Stimulated activated CD4-positive, alpha-beta T cell treated with anti-CD3 and anti-CD28 coated beads, Interleukin-2, amount 100 ng/mL, for 48 hours (primary cell): ENCODE data around the gene FIP1L1.
"Not testable (repeated sequence)": the region's sequence is repeated elsewhere in the genome, so short reads cannot be mapped to it uniquely, and the experiment has no call there.

Source experiments
- DNase-seq, 2 donors: peaks; one replicate each; pipeline ENCODE4 v3.0.0-alpha.2; 2020

Gene FIP1L1

GRCh38 chr4:53380221-53380620 lies 2.8 kb downstream of the FIP1L1 start:
- DNase-seq: no peak

DNA sequence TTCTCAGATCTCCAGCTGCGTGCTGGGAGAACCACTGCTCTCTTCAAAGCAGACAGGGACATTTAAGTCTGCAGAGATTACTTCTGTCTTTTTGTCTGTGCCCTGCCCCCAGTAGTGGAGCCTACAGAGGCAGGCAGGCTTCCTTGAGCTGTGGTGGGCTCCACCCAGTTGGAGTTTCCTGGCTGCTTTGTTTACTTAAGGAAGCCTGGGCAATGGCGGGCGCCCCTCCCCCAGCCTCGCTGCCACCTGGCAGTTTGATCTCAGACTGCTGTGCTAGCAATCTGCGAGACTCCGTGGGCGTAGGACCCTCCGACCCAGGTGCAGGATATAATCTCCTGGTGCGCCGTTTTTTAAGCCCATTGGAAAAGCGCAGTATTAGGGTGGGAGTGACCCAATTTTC lies 32.0 kb downstream of the FIP1L1 start:
- not testable (repeated sequence) for DNase-seq

GRCh38 chr4:53419208-53419607 lies 41.8 kb downstream of the FIP1L1 start:
- DNase-seq: no peak

DNA sequence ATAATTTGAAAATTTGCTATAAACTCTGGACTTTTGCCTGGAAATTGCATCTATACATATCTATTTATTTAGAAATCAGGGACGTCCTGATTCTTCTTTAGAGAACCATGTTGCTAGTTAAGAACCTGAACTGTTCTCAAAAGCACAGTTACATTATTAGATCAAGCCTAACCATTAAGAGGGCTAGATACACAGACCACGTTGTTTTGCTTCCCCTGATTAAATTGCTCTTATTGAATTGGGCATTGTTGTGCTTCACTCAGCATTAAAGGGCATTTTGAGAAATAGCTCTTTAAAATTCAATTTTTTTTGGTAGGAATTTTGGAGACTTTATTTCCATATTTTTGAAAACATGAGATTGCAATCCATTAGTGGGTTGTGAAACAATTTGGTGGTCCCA lies 44.4 kb downstream of the FIP1L1 start:
- DNase-seq: no peak

GRCh38 chr4:53422367-53422766 lies 44.9 kb downstream of the FIP1L1 start:
- DNase-seq: no peak

- no peak for DNase-seq
Observed at GRCh38 chr4:53424280-53424679, 46.8 kb downstream of the FIP1L1 start.

DNA sequence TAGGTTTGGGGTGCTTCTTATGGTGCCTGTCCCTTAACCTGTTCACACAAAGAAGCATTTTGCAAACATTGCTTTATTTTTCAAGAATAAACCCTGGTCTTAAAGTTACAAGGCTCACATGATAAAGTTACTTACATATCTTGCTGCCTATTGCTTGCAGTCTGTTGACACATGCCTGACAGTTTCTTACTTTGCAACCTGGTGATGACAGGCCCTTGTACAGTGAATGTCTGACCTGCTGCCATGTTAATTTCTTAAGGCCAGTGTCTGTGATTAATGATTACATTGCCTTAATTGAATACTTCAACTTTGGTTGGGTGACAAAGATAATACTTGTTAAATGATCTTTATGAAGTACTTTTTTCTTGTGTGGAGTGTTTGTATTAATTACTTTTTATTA lies 49.9 kb downstream of the FIP1L1 start:
- DNase-seq: no peak

GRCh38 chr4:53431052-53431451 lies 53.6 kb downstream of the FIP1L1 start:
- no peak for DNase-seq

- DNase-seq: no peak
Observed at GRCh38 chr4:53432528-53433424, 55.3 kb downstream of the FIP1L1 start.

GRCh38 chr4:53436251-53436650 lies 58.8 kb downstream of the FIP1L1 start:
- DNase-seq: no peak

DNA sequence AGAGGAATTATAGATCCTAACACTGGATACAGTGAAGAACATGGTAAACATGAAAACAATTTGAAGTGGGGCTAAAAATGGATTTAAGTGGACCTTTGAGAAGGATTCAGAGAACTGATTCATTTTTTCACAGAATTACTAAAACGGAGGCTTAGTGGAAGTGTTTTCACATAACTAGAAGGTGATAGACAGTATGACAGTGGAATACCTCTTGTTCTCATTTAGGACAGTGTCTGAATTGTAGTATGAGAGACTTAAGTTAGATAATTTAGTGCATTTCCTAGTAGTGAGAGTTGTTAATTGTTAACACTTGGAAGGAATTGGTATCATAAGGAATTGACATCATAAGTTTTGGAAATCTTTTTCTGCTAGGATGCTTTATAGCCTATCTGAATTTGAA lies 64.1 kb downstream of the FIP1L1 start:
- no peak for DNase-seq

DNA sequence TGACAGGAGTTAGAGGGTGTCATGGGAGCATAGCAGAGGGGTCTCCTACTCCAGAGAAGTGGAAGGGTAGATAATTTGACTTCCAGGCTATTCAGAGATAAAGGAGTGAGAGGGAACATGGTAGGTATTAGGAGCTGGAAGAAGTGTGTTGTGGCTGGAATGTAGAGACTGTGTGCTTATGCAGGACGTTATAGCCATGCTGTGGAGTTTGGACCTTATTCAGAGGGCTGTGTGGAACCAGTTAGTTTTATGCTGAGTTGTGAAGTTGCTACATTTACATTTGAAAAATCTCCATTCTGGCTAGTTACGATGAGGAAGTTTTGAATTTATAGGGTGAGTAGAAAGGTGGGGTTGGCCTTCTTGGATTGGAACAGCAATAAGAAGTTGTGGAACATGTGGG lies 67.5 kb downstream of the FIP1L1 start:
- no peak for DNase-seq

- no peak for DNase-seq
Observed at GRCh38 chr4:53450773-53451172, 73.3 kb downstream of the FIP1L1 start.

DNA sequence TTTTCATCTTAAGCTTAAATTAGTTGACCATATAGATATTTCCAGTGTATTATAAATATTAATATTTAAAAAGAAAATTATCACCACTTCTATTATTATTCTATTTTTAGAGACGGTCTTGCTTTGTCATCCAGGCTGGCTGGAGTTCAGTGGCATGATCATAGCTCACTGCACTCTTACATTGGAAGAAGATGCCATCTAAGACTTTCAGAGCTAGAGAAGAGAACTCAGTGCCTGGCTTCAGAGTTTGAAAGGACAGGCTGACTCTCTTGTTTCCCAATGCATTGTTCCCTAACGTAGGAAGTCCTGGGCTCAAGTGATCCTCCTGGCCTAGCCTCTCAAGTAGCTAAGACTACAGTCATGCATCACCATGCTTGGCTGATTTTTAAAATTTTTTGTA lies 75.9 kb downstream of the FIP1L1 start:
- DNase-seq: no peak

DNA sequence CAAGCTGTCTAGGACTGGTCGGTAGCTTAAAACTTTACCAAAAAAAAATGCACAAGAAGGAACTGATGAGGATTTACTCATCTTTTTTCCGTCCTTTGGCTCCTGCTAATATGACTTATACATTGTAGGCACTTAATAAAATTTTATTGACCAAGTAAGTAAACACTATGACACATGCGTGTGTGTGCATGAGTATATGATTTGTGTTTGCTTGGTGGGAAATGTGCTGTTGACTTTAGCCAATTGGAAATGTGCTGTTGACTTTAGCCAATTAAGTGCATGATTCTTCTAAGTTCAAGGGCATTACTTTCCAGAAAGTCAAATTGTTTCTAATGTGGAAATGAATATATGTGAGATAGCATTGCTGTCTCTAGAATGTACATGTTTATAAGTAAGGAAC lies 78.3 kb downstream of the FIP1L1 start:
- DNase-seq: no peak

DNA sequence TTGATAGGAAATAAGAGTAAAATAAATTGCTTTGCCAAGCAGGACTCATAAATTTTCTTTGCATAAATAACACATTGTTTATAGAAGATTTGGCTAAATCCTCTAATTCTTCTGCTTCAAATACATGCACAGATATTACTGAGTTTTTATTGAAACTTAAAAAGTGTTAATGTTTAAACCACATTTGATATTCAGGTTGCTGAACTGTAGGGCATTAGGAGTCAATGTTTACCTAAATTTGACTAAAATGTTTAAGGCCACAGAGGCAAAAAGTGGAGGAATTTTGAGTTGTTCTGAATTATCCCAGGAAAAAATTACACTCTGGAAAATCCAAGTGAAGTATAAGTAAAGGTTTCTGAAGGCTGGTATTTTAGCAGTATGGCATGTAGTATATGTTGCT lies 78.7 kb downstream of the FIP1L1 start:
- DNase-seq: no peak

DNA sequence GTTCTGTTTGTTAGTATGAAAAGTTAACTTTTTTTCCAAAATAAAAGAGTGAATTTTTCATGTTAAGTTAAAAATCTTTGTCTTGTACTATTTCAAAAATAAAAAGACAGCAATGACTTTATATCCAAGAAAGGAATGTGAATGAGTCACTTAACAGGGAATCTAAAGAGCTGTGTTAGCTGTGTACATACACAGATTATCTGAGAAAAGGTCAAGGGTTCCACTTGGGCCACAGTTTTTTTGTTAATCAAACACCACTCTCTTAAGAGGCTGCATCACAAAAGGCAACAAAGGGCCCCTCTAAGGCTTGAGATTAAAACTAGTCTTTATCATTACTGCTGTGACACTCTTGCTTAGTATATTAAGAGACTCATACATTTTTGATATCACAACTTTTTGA lies 82.1 kb downstream of the FIP1L1 start:
- DNase-seq: no peak

- DNase-seq: no peak
Observed at GRCh38 chr4:53461244-53461643, 83.8 kb downstream of the FIP1L1 start.

GRCh38 chr4:53463340-53463739 lies 85.9 kb downstream of the FIP1L1 start:
- DNase-seq: no peak

DNA sequence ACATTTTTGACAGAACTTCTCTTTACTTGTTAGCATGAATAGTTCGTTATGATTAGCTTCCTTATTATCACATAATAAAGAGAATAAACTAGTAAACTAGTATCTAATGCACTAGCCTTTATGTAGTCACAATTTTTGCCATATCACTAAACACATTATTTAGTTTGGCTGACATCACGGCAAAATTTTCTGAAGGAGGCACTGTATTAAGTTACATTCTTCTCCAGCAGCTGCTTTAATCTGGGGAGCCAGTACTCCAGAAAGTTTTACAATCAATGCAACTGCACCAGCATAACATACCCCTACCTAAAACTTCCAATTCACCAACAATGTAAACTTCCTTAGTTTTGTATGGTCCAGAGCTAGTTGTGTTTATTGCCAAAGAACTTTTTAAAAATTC lies 87.8 kb downstream of the FIP1L1 start:
- no peak for DNase-seq

DNA sequence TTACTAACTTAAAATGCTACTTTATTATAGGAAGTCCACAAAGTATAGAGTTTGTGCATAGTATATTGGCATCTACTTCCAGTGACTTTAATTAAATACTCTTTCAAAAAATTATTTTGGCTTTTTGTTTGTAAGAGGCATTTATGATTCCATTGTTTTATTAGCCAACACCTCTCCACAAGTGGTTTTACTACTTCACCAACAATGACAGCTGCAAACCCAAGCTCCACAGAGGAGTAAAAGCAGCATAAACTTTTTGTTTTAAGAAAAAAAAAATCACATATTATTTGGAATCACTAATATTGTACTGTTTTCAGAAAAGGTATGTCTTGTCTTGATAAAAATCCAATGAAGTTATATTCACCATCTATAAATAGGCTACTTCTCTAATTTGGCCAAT lies 88.5 kb downstream of the FIP1L1 start:
- DNase-seq: no peak

GRCh38 chr4:53466576-53466975 lies 89.1 kb downstream of the FIP1L1 start:
- DNase-seq: not testable (repeated sequence)

- DNase-seq: no peak
Observed at GRCh38 chr4:53476232-53477037, 99.0 kb downstream of the FIP1L1 start.

DNA sequence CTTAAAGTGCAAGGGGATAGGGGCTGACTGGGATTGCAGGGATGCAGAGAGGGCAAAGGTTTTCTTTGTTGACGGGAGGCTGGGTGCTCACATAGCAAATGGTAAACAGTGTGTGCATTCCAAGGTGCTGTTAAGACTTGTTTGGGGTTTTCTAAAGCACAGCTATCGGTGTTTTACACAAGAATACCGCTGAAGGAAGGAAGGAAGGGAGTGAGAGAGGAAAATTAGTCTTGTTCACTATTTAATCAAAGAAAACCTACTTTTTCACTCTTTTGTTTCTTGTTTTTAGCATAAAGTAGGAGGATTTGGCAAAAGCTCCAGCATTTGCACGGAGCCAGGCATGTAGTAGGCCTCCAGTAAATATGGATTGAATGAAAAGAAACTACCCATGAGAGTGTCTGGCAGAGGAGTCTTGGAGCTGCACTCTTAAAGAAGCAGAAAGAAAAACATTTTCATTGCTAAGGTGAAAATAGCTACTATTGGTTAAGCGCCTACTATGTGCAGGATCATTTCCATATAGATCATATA lies 99.7 kb downstream of the FIP1L1 start:
- no peak for DNase-seq
